GM12878 (cell line): Measurements from ENCODE around the gene MISP3.

Source experiments
- BRCA1 ChIP-seq: IDR thresholded peaks from 2 replicates; pipeline ENCODE4 v1.6.1; 2011; ENCODE audit warnings: low read depth, low read length, improper control_type of control experiment
- EP300 ChIP-seq, 2 experiments: fragments of 150-350 bp in 1 of 2; IDR thresholded peaks; 2 replicates each; pipeline ENCODE4 v1.6.1; 2011 to 2012; ENCODE audit warnings: low read depth in 2 of 2, low read length in 2 of 2, borderline replicate concordance in 1 of 2, improper control_type of control experiment in 1 of 2, inconsistent platforms in 1 of 2; ENCODE audit not compliant: control insufficient read depth in 1 of 2
- GABPA ChIP-seq: IDR thresholded peaks from 2 replicates; pipeline ENCODE4 v1.6.1; 2014; ENCODE audit warnings: antibody characterized with exemption, low read depth, mild to moderate bottlenecking, inconsistent platforms
- POLR2A ChIP-seq: IDR thresholded peaks from 2 replicates; pipeline ENCODE4 v1.6.1; 2011; ENCODE audit warnings: low read depth, mild to moderate bottlenecking, low read length
- REST ChIP-seq: IDR thresholded peaks from 2 replicates; pipeline ENCODE4 v1.6.1; 2012; ENCODE audit warnings: mild to moderate bottlenecking, low read depth, low read length
- SREBF2 ChIP-seq: IDR thresholded peaks from 2 replicates; pipeline ENCODE4 v1.6.1; 2012; ENCODE audit warnings: mild to moderate bottlenecking, low read length
- TF ChIP-seq, protein P1 (sequence below), 3 experiments: IDR thresholded peaks in 2 of 3; conservative IDR thresholded peaks in 1 of 3; 2 replicates each; pipeline ENCODE4 v1.5.1; 2011; ENCODE audit warnings: low read depth in 3 of 3, low read length in 3 of 3, mild to moderate bottlenecking in 3 of 3, control low read depth in 2 of 3, moderate library complexity in 2 of 3, inconsistent platforms in 1 of 3, mixed read lengths in 1 of 3; ENCODE audit not compliant: control insufficient read depth in 2 of 3, insufficient read depth in 1 of 3; ENCODE audit errors: extremely low read depth in 1 of 3
- TF ChIP-seq, protein P2 (sequence below): fragments of 450-650 bp; IDR thresholded peaks from 2 replicates; pipeline ENCODE4 v1.6.1; 2016; ENCODE audit warnings: mild to moderate bottlenecking, moderate library complexity, borderline replicate concordance

- TF ChIP-seq GABPA (no peak), BRCA1 (no peak), SREBF2 (no peak), REST (no peak), POLR2A (no peak), EP300 (IDR thresholded peaks at IDR 0.05; ENCODE audit: borderline replicate concordance in 1 of 2, control insufficient read depth in 1 of 2, low read depth in 2 of 2, low read length in 2 of 2) (no peak)
- TF ChIP-seq, protein P1, sequence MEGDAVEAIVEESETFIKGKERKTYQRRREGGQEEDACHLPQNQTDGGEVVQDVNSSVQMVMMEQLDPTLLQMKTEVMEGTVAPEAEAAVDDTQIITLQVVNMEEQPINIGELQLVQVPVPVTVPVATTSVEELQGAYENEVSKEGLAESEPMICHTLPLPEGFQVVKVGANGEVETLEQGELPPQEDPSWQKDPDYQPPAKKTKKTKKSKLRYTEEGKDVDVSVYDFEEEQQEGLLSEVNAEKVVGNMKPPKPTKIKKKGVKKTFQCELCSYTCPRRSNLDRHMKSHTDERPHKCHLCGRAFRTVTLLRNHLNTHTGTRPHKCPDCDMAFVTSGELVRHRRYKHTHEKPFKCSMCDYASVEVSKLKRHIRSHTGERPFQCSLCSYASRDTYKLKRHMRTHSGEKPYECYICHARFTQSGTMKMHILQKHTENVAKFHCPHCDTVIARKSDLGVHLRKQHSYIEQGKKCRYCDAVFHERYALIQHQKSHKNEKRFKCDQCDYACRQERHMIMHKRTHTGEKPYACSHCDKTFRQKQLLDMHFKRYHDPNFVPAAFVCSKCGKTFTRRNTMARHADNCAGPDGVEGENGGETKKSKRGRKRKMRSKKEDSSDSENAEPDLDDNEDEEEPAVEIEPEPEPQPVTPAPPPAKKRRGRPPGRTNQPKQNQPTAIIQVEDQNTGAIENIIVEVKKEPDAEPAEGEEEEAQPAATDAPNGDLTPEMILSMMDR (IDR thresholded peaks at IDR 0.05 in 2 of 3, conservative IDR thresholded peaks at IDR 0.05 in 1 of 3; ENCODE audit: control insufficient read depth in 2 of 3, extremely low read depth in 1 of 3, insufficient read depth in 1 of 3, low read depth in 3 of 3, low read length in 3 of 3), result no peak
- TF ChIP-seq, protein P2, sequence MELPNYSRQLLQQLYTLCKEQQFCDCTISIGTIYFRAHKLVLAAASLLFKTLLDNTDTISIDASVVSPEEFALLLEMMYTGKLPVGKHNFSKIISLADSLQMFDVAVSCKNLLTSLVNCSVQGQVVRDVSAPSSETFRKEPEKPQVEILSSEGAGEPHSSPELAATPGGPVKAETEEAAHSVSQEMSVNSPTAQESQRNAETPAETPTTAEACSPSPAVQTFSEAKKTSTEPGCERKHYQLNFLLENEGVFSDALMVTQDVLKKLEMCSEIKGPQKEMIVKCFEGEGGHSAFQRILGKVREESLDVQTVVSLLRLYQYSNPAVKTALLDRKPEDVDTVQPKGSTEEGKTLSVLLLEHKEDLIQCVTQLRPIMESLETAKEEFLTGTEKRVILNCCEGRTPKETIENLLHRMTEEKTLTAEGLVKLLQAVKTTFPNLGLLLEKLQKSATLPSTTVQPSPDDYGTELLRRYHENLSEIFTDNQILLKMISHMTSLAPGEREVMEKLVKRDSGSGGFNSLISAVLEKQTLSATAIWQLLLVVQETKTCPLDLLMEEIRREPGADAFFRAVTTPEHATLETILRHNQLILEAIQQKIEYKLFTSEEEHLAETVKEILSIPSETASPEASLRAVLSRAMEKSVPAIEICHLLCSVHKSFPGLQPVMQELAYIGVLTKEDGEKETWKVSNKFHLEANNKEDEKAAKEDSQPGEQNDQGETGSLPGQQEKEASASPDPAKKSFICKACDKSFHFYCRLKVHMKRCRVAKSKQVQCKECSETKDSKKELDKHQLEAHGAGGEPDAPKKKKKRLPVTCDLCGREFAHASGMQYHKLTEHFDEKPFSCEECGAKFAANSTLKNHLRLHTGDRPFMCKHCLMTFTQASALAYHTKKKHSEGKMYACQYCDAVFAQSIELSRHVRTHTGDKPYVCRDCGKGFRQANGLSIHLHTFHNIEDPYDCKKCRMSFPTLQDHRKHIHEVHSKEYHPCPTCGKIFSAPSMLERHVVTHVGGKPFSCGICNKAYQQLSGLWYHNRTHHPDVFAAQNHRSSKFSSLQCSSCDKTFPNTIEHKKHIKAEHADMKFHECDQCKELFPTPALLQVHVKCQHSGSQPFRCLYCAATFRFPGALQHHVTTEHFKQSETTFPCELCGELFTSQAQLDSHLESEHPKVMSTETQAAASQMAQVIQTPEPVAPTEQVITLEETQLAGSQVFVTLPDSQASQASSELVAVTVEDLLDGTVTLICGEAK, result no peak
Measured at GRCh38 chr19:14061751-14062557, 10.6 kb upstream of the MISP3 start, which contains the start of gene PALM3.
